Central memory CD8-positive, alpha-beta T cell (primary cell): ENCODE data around the gene UBE2R2.
"Not testable (repeated sequence)": the region's sequence is repeated elsewhere in the genome, so short reads cannot be mapped to it uniquely, and the experiment has no call there.

Experiments
- ATAC-seq: fragments of 150-1000 bp; cut with Tn5 transposase; replicated peaks from 2 replicates; pipeline ENCODE4 v1.10.0; 2022; ENCODE audit warnings: mild to moderate bottlenecking, moderate FRiP score, moderate number of reproducible peaks; ENCODE audit not compliant: poor library complexity, severe bottlenecking; ENCODE audit errors: extremely low read depth
- DNase-seq, 2 donors: peaks; one replicate each; pipeline ENCODE4 v3.0.0; 2021; ENCODE audit warnings: low spot score in 2 of 2
- H3K27ac Mint-ChIP-seq: one replicate; pipeline ENCODE4 v1.8.0; 2022; ENCODE audit warnings: low read depth, mild to moderate bottlenecking, moderate library complexity, mixed read lengths
- H3K27me3 Mint-ChIP-seq: one replicate; pipeline ENCODE4 v1.8.0; 2022; ENCODE audit warnings: mixed read lengths
- H3K36me3 Mint-ChIP-seq: one replicate; pipeline ENCODE4 v1.8.0; 2022; ENCODE audit warnings: mild to moderate bottlenecking, moderate library complexity, mixed read lengths; ENCODE audit not compliant: insufficient read depth
- H3K4me1 Mint-ChIP-seq: one replicate; pipeline ENCODE4 v1.8.0; 2022; ENCODE audit warnings: mixed read lengths
- H3K4me3 Mint-ChIP-seq: one replicate; pipeline ENCODE4 v1.8.0; 2022; ENCODE audit warnings: mild to moderate bottlenecking, moderate library complexity, mixed read lengths
- H3K9me3 Mint-ChIP-seq: one replicate; pipeline ENCODE4 v1.8.0; 2022; ENCODE audit warnings: mixed read lengths

The UBE2R2 gene, protein sequence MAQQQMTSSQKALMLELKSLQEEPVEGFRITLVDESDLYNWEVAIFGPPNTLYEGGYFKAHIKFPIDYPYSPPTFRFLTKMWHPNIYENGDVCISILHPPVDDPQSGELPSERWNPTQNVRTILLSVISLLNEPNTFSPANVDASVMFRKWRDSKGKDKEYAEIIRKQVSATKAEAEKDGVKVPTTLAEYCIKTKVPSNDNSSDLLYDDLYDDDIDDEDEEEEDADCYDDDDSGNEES

DNA sequence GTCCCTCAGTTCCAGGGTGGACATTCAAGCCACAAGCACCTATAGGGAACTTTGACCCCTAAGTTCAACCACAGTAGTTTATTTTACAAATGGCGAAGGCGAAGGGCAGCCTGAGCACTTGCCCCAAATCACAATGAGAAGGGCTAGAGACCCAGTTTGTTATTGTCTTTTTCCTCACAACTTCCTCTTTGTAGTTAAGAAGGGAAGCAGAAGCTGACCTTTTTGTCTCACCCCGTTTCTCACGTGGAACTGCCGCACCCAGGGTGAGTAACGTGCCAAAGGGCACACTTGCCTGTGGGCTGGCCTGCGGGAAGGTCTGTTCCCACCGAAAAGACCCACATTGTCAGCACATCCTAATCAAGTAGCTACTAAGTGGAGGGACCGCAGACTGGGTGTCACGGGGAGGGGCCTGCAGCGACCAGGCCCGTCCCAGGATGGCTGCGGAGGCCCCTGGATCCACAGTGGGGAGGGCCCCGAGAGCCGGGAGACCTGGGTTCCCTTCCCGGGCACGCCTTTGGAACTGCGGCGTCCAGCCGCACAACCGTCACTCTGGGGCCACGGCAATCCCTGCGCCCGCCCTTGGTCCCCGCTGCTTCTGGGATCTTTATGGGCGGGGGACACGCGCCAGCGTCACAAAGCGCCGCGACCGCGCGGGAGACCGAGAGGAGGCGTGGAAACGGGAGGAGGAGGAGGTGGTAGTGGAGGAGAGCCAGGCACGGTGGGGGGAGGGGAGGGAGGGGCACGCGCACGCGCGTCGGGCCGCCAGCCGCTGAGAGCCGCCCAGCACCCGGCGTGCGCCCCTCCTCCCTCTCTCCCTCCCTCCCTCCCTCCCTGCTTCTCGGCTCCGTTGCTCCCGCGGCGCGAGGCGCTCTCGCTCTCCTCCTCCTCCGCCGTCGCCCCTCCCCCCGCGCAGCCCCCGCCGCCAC is at the start of gene UBE2R2:
TSS of gene UBE2R2 (plus strand) at position 834 of the 926 bp plus-strand sequence. CDS start 598 bp downstream, outside the sequence.
- Mint-ChIP-seq H3K27ac (peak within 1 kb of the TSS; percentile 96), H3K4me1 (peaks cover 50% of the 10 kb centered on the region), H3K36me3 (peaks cover 11% of the 10 kb centered on the region), H3K4me3 (peak within 1 kb of the TSS; percentile 88), H3K27me3 (no peaks in the 10 kb centered on the region), H3K9me3 (no peaks in the 10 kb centered on the region)
- peak; percentile 82 for ATAC-seq
- DNase-seq, result peak; percentile 76 to 86

DNA sequence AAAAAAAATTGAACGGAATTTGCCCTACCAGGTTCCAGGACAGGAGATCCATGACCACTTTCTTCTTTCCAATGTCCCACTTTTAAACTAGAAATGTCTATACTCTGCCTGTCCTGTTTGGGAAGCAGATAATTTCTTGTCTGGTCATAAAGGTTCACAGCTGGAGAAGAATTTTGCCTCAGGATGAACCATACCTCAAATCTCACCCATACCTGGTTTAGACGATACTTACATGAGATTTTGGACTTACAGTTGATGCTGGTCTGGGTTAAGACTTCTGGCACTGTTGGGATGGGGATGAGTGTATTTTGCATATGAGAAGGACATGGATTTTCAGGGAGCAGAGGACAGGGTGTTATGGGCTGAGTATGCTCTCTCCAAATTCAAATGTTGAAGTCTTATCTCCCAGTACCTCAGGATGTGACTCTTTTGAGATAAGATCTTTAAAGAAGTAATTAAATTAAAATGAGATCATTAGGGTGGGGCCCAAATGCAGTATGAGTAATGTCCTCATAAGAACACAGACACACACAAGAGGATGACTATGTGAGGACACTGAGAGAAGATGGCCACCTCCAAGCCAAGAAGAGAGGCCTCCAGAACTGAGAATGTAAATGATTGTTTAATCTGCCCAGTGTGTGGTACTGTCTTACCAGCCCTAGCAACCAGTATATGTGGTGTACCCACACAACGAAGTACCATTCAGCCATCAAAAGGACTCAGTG is 46.6 kb upstream of the UBE2R2 start:
- not testable (repeated sequence) for H3K4me1 Mint-ChIP-seq, DNase-seq, H3K9me3 Mint-ChIP-seq, ATAC-seq, H3K27me3 Mint-ChIP-seq, H3K27ac Mint-ChIP-seq, H3K4me3 Mint-ChIP-seq, H3K36me3 Mint-ChIP-seq

DNA sequence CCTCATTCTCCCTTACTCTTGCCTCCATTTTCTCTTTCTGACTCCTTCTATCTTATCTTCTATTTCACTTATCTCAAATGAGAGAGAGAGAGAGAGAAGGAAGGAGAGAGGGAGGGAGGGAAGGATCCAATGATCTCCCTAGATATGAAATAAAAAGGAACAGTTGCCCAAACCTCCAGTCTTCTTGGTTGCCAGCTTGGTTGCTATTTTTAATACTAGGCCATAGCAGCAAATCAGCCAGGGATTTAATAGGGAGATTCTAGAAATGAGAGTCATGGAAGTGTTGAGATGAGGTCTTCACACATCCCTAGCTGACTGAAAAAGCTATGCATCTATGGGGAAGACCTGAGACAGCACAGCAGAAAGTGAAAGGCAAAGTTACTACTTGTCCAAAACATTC is 43.8 kb upstream of the UBE2R2 start:
- not testable (repeated sequence) for H3K4me3 Mint-ChIP-seq, DNase-seq, H3K4me1 Mint-ChIP-seq, H3K27ac Mint-ChIP-seq, H3K36me3 Mint-ChIP-seq, ATAC-seq, H3K9me3 Mint-ChIP-seq
- H3K27me3 Mint-ChIP-seq, result peaks cover 11% of the 10 kb centered on the region

DNA sequence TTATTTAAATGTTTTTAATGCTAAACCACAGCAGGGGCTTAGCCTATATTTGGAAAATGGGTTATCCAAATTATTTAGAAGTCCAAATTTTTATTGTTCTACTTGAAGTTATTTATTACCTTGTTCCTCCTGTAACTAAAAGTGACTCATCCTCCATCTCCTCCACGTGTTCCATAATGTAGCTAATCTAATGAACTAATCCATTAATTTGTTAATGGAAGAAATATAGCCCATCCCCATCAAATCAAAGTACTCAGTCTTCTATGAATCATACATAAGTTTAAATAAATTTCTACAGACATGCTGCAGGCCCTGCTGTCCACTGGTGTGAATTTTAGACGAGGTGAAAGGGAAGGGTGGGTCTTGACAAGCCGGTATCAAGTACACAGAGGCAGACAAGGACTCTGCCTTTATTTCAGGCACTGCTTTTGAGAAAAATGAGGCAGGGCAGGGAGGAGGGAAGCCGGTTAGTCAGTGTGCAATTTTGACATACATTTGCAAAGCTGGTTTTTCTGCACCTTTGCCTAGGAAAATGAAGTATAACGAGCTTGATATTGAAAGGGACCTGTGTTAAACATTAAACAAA is 42.8 kb upstream of the UBE2R2 start:
- peaks cover 11% of the 10 kb centered on the region for H3K27me3 Mint-ChIP-seq
- not testable (repeated sequence) for ATAC-seq, H3K4me3 Mint-ChIP-seq

DNA sequence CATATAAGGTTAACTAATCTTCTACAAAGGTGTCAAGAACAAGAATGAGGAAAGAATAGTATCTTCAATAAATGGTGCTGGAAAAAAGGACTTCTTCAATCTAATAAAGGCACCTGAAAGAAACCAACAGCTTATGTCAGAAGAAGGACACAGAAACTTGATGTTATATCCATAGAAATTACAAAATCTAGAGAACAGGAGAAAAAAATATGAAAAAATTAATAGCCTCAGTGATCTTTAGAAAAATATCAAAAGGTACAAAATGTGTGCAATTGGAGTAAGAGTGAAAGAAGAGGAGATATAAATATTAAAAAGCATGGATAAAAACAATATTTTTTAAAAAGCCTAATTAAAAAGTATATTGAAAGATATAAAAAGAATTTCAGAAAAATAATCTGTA is 40.4 kb upstream of the UBE2R2 start:
- no peak for ATAC-seq
- Mint-ChIP-seq H3K9me3 (no peaks in the 10 kb centered on the region), H3K4me3 (peak overlapping the region; percentile 16), H3K27ac (no peak overlapping the region), H3K4me1 (peaks cover 5% of the 10 kb centered on the region), H3K36me3 (peaks cover 2% of the 10 kb centered on the region), H3K27me3 (peaks cover 11% of the 10 kb centered on the region)
- DNase-seq, result no peak

More for the DNA sequence above, 42.8 kb upstream of the UBE2R2 start:
- peaks cover 12% of the 10 kb centered on the region for H3K4me1 Mint-ChIP-seq
- not testable (repeated sequence) for H3K9me3 Mint-ChIP-seq, H3K36me3 Mint-ChIP-seq, H3K27ac Mint-ChIP-seq, DNase-seq

DNA sequence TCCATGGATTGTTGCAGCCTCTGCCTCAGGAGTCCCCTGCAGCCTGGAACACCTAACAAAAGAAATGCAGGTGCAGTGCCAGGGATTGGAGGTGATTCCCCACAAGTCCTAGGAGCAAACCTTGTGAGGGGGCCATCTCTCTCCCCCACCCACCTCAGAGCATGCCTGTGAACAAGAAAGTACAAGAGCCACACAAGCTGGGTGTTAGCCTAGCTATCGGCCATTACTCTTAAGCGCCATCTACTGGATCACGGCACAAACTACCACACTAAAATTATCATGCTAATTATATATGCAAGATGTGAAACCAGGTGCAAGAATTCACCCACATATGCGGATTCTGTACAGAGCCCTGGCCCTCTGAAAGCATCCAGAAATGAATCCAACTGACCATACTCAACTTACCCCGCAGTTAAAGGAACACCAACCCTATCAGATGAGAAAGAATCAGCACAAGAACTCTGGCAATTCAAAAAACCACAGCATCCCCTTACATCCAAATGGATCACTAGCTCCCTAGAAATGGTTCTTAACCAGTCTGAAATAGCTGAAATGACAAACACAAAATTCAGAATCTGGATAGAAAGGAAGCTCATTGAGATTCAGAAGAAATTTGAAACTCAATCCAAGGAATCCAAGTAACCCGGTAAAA is 38.1 kb upstream of the UBE2R2 start:
- DNase-seq, result peak; percentile 39 to 56

DNA sequence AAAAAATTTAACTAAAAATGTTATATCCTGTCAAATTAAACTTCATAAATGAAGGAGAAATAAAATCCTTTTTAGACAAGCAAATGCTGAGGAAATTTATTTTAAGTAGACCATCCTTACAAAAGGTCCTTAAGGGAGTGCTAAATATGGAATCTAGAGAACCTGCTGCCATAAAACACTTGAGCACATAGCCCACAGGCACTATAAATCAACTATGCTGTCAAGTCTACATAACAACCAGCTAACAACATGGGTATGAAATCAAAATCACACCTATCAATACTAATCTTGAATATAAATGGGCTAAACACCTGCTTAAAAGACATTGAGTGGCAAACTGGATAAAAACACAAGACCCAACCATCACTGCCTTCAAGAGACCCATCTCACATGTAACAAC is 36.7 kb upstream of the UBE2R2 start:
- H3K27ac Mint-ChIP-seq, result no peak overlapping the region
- H3K27me3 Mint-ChIP-seq, result peaks cover 36% of the 10 kb centered on the region

More for the DNA sequence above, 38.1 kb upstream of the UBE2R2 start:
- Mint-ChIP-seq H3K4me1 (peaks cover 5% of the 10 kb centered on the region), H3K9me3 (no peaks in the 10 kb centered on the region), H3K27ac (no peak overlapping the region), H3K27me3 (peaks cover 22% of the 10 kb centered on the region), H3K36me3 (peaks cover 2% of the 10 kb centered on the region), H3K4me3 (no peak overlapping the region)
- peak; percentile 79 for ATAC-seq

DNA sequence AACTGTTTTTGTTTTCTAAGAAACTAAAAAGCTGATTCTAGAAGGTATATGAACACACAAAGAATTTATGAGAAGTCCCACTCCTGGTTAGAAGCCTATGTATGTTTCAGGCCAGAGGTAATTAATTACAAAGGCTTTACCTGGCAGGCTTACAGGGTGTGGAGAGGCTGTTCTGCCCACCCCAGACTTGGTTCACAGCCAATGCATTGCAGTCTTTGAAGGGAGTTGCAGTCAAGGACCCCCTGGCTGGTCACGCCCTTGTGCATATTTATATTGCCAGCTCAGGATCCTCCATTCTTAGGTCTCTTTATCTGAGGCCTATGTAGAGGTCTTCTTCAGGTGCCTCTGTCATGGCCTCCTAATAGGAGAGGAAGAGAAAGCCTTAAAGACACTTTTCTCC is 35.2 kb upstream of the UBE2R2 start:
- Mint-ChIP-seq H3K4me3 (no peak overlapping the region), H3K9me3 (no peaks in the 10 kb centered on the region), H3K4me1 (peaks cover 5% of the 10 kb centered on the region), H3K27ac (no peak overlapping the region), H3K36me3 (peaks cover 1% of the 10 kb centered on the region), H3K27me3 (peaks cover 44% of the 10 kb centered on the region)
- DNase-seq, result no peak
- no peak for ATAC-seq

More for the DNA sequence above, 36.7 kb upstream of the UBE2R2 start:
- no peaks in the 10 kb centered on the region for H3K9me3 Mint-ChIP-seq
- peaks cover 5% of the 10 kb centered on the region for H3K4me1 Mint-ChIP-seq
- DNase-seq, result no peak
- no peak for ATAC-seq
- H3K4me3 Mint-ChIP-seq, result no peak overlapping the region
- no peaks in the 10 kb centered on the region for H3K36me3 Mint-ChIP-seq

DNA sequence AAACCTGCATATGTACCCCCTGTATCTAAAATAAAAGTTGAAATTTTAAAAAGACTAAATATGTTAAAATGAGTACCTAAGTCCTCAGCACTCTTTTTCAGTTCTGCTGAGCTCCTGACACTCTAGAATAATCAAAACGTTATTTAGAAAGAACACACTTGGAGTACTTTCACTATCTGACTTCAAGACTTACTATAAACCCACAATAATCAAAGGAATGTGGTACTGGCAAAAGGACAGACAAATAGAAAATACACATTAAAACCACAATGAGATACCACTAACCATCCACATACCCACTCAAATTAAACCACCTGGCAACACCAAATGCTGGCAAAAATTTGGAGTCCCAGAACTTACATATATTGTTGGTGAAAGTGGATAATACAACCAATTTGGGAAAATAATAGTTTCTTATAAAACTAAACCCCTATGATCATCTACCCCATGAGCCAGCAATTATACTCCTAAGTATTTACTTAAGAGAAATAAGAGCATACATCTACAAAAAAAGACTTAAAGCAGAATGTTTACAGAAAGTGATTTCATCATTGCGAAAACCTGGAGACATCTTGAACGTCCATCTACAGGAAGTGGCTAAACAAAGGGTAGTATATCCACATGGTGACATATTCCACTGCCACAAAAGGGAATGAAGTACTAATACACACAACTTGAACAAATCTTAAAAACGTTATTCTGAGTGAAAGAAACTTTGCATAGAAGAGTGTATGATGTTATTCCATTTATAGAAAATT is 34.4 kb upstream of the UBE2R2 start:
- peaks cover 48% of the 10 kb centered on the region for H3K27me3 Mint-ChIP-seq
- H3K4me3 Mint-ChIP-seq, result no peak overlapping the region
- DNase-seq (no peak), ATAC-seq (no peak)
- H3K27ac Mint-ChIP-seq, result no peak overlapping the region
- H3K36me3 Mint-ChIP-seq, result peaks cover 2% of the 10 kb centered on the region
- H3K4me1 Mint-ChIP-seq, result peaks cover 5% of the 10 kb centered on the region
- H3K9me3 Mint-ChIP-seq, result no peaks in the 10 kb centered on the region

DNA sequence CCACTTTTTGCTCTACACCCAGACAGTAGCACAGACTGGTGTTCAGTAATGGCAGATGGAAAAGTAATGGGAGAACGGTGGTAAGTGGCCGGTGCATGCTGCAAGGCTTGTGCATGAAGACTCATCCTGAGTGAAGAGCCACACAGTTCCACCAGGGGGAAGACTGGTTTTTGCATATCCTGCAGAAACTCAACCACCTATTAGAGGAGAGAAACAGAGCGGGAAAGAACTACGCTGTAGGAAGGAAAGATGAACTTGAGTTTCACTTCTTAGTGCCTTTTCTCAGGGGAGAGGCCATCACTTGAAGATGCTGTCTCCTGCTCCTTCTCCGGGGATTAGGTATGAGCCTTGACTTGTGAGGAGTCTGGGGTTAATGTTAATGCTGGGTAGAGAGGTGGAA is 31.0 kb upstream of the UBE2R2 start:
- no peak overlapping the region for H3K27ac Mint-ChIP-seq
- peaks cover 54% of the 10 kb centered on the region for H3K27me3 Mint-ChIP-seq
- no peak overlapping the region for H3K4me3 Mint-ChIP-seq
- DNase-seq (no peak), ATAC-seq (no peak)
- no peaks in the 10 kb centered on the region for H3K4me1 Mint-ChIP-seq
- H3K36me3 Mint-ChIP-seq, result peaks cover 2% of the 10 kb centered on the region
- H3K9me3 Mint-ChIP-seq, result no peaks in the 10 kb centered on the region

DNA sequence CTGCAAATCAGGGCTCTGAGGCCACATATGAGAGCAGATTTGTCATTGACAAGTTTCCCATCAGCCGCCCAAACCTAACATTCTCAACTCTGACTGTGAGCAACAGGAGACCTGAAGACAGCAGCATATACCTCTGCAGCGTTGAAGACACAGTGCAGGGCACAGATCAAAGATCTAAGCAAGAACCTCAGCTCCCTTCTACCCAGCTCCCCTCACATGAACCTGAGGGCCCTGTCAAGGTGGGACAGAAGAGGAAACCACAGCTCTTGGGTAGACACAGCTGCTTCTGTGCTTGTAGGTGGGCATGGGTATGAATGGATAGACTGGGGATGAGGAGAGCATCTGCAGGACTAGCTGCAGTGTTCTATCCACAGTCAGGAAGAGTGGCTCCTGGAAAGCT is 30.3 kb upstream of the UBE2R2 start:
- Mint-ChIP-seq H3K4me3 (no peak overlapping the region), H3K27me3 (peaks cover 54% of the 10 kb centered on the region), H3K36me3 (peaks cover 2% of the 10 kb centered on the region), H3K27ac (no peak overlapping the region), H3K4me1 (no peaks in the 10 kb centered on the region), H3K9me3 (no peaks in the 10 kb centered on the region)
- DNase-seq (no peak), ATAC-seq (no peak)
